ENCODE measurements around the gene SCGB2A2.

GRCh38 chr11:62307950-62308349, 38.0 kb downstream of the SCGB2A2 start:
- TF ChIP-seq CTCF (conservative IDR thresholded peaks at IDR 0.05), result no peak
- no peak for TF ChIP-seq EZH2 (IDR thresholded peaks at IDR 0.05; ENCODE audit: low read depth)

Measured in PC-9 (cell line).